Breast epithelium (tissue), 3 donors: ENCODE measurements around the gene CHMP1A.

Experiments
- CTCF ChIP-seq, 3 donors: fragments of 450-650 bp; IDR thresholded peaks; one replicate each; pipeline ENCODE4 v1.5.1; 2016 to 2017; ENCODE audit warnings: antibody characterized with exemption in 3 of 3, mild to moderate bottlenecking in 3 of 3, moderate library complexity in 3 of 3
- POLR2A ChIP-seq: fragments of 450-650 bp; IDR thresholded peaks from one replicate; pipeline ENCODE4 v1.6.1; 2016; ENCODE audit warnings: antibody characterized with exemption, mild to moderate bottlenecking, moderate library complexity
- POLR2AphosphoS5 ChIP-seq, 3 donors: sonication (generic); formaldehyde crosslinking; IDR thresholded peaks; one replicate each; pipeline ENCODE4 v1.6.1; 2017; ENCODE audit warnings: antibody characterized with exemption in 3 of 3

- TF ChIP-seq POLR2AphosphoS5 (IDR thresholded peaks at IDR 0.05) (no peak), CTCF (IDR thresholded peaks at IDR 0.05) (no peak), POLR2A (no peak)
These were observed 44.1 kb downstream of the CHMP1A start, which contains the start of gene DPEP1 for GRCh38 chr16:89613231-89613953.
